SK-N-SH treated with all-trans-retinoic acid at 6 μM for 48 hours (cell line): Measurements from ENCODE around the gene ZNF76.

Experiments used
- PPARA ChIP-seq: fragments of 250-450 bp; sonication (Bioruptor Pico); IDR thresholded peaks from 2 replicates; pipeline ENCODE4 v1.5.0; 2020; ENCODE audit warnings: mild to moderate bottlenecking, borderline replicate concordance
- ZFP30 ChIP-seq: fragments of 450-650 bp; formaldehyde crosslinking; IDR thresholded peaks from 2 replicates; pipeline ENCODE4 v1.5.0; 2022; ENCODE audit warnings: mild to moderate bottlenecking, moderate library complexity
- ZNF8 ChIP-seq: fragments of 450-650 bp; formaldehyde crosslinking; IDR thresholded peaks from 2 replicates; pipeline ENCODE4 v1.5.0; 2020; ENCODE audit warnings: mild to moderate bottlenecking, moderate library complexity

- TF ChIP-seq PPARA (CRISPR knock-in tag) (no peak), ZFP30 (CRISPR knock-in tag) (no peak), ZNF8 (no peak)
Observed at GRCh38 chr6:35328108-35328723, 68.7 kb downstream of the ZNF76 start.
